Vagina (tissue), 2 donors: Measurements from ENCODE around the gene ACACA. TPM values are rescaled to one million over a fixed set of nuclear protein-coding genes. Genes with fewer than 3 reads are reported as not detected.

Source experiments
- DNase-seq, 2 donors: peaks; one replicate each; pipeline ENCODE4 v3.0.0-alpha.2; 2017; ENCODE audit errors: extremely low spot score in 2 of 2
- H3K27ac ChIP-seq: fragments of 200-600 bp; sonication (generic); one replicate; pipeline ENCODE4 v1.5.1; 2019
- H3K27me3 ChIP-seq: fragments of 200-600 bp; sonication (generic); one replicate; pipeline ENCODE4 v1.5.1; 2019
- H3K36me3 ChIP-seq, 2 donors: fragments of 200-600 bp; sonication (generic); one replicate each; pipeline ENCODE4 v1.5.1; 2017 to 2019
- H3K4me1 ChIP-seq: fragments of 200-600 bp; sonication (generic); one replicate; pipeline ENCODE4 v1.5.1; 2019
- H3K4me3 ChIP-seq, 2 donors: fragments of 200-600 bp; sonication (generic); 1 replicate in 1 of 2; 2 replicates in 1 of 2; pipeline ENCODE4 v1.5.1; 2016 to 2019
- H3K9me3 ChIP-seq: fragments of 200-600 bp; sonication (generic); one replicate; pipeline ENCODE4 v1.5.1; 2019
- CTCF ChIP-seq, 3 experiments: fragments of 450-650 bp in 2 of 3; fragments of 200-600 bp in 1 of 3; sonication (generic) in 1 of 3; IDR thresholded peaks; one replicate each; pipeline ENCODE4 v1.5.1; 2017 to 2019; ENCODE audit warnings: antibody characterized with exemption in 3 of 3, mild to moderate bottlenecking in 2 of 3, moderate library complexity in 2 of 3
- POLR2A ChIP-seq, 2 donors: fragments of 450-650 bp; IDR thresholded peaks; one replicate each; pipeline ENCODE4 v1.6.1; 2017; ENCODE audit warnings: antibody characterized with exemption in 2 of 2, mild to moderate bottlenecking in 2 of 2, moderate library complexity in 2 of 2
- POLR2AphosphoS5 ChIP-seq, 2 donors: sonication (generic); formaldehyde crosslinking; IDR thresholded peaks; one replicate each; pipeline ENCODE4 v1.9.0; 2017; ENCODE audit warnings: antibody characterized with exemption in 2 of 2, mild to moderate bottlenecking in 2 of 2, low read depth in 1 of 2; ENCODE audit not compliant: insufficient read depth in 1 of 2
- intact Hi-C: fragments of 100-400 bp; cut with DNase I; formaldehyde crosslinking; loops from one replicate; pipeline ENCODE4 v1.15.1; 2023
- total RNA-seq: library from RNA; depleted of rRNA; stranded (reverse); fragments of >200 nt; gene quantifications from one replicate; pipeline ENCODE4 v1.2.3, GENCODE V29; 2016

ACACA gene
- total RNA-seq, 1 donor from 2014 or later = 44.7 TPM

- intact Hi-C loops = no loop called here
- Histone ChIP-seq H3K9me3 (no peaks in the 10 kb centered on the region), H3K4me1 (no peaks in the 10 kb centered on the region), H3K27me3 (no peaks in the 10 kb centered on the region), H3K36me3 (no peaks in the 10 kb centered on the region), H3K27ac (no peak overlapping the region), H3K4me3 (no peak overlapping the region)
- TF ChIP-seq POLR2AphosphoS5 (IDR thresholded peaks at IDR 0.05; ENCODE audit: insufficient read depth in 1 of 2, low read depth in 1 of 2) (no peak), POLR2A (IDR thresholded peaks at IDR 0.05) (no peak), CTCF (IDR thresholded peaks at IDR 0.05) (no peak)
- no peak for DNase-seq
These were observed 13.3 kb downstream of the ACACA start for GRCh38 chr17:37393352-37393751.

DNA sequence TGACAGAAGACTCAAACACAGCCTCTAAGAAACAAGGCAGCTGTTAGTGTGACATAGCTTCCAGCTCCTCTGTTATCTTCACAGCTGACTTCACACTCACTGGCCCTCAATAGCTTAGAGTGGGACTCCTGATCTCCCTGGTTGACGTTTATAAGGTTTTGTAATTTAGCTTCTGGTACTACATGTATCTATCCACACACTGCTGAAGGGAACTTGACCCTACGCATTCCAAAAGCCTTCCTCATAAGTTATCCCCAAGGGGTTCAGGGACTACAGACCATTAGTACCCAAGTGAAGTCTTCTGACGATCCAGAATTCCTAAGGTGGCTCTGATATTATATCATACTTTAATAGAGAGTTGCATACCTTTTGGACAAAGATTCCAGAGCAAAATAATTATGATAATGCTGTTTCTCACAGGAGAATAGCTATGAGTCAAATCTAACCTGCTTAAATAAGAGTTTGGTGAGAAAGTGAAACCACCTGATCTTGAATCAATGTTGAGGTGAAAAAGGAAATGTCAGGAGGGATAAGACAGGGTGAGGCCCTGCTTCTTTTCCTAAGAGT, 14.5 kb downstream of the ACACA start:
- H3K27ac ChIP-seq = no peak overlapping the region
- no peak for DNase-seq

GRCh38 chr17:37391146-37391545, 15.5 kb downstream of the ACACA start:
- Histone ChIP-seq H3K36me3 (no peaks in the 10 kb centered on the region), H3K27ac (no peak overlapping the region), H3K9me3 (no peaks in the 10 kb centered on the region), H3K4me1 (no peaks in the 10 kb centered on the region), H3K4me3 (no peak overlapping the region), H3K27me3 (no peaks in the 10 kb centered on the region)
- no peak for DNase-seq
- intact Hi-C loops = no loop called here
- TF ChIP-seq POLR2A (IDR thresholded peaks at IDR 0.05) (no peak), CTCF (IDR thresholded peaks at IDR 0.05) (no peak)

More for the DNA sequence above, 14.5 kb downstream of the ACACA start:
- TF ChIP-seq POLR2A (IDR thresholded peaks at IDR 0.05) = no peak
- no peak for TF ChIP-seq CTCF (IDR thresholded peaks at IDR 0.05)
- no peak for TF ChIP-seq POLR2AphosphoS5 (IDR thresholded peaks at IDR 0.05; ENCODE audit: insufficient read depth in 1 of 2, low read depth in 1 of 2)
- no peaks in the 10 kb centered on the region for H3K4me1 ChIP-seq
- H3K9me3 ChIP-seq = no peaks in the 10 kb centered on the region
- no peaks in the 10 kb centered on the region for H3K27me3 ChIP-seq
- H3K4me3 ChIP-seq = no peak overlapping the region
- intact Hi-C loops = no loop called here
- no peaks in the 10 kb centered on the region for H3K36me3 ChIP-seq

DNA sequence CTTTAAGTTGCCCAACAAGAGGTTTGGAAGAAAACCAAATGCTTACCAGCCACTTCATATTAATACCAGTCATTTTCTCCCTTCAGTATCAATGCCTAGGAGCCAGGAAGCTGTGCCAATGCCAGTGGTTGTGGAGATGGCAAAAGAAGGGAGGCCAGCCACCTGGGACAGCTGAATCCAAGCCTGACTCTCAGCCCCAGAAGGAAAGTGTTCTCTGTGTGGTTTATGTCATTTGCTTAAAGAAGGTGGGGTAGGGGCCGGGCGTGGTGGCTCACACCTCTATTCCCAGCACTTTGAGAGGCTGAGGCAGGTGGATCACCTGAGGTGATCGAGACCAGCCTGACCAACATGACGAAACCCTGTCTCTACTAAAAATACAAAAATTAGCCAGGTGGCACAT, 17.5 kb downstream of the ACACA start:
- Histone ChIP-seq H3K4me1 (no peaks in the 10 kb centered on the region), H3K4me3 (no peak overlapping the region), H3K9me3 (no peaks in the 10 kb centered on the region), H3K27me3 (no peaks in the 10 kb centered on the region), H3K27ac (no peak overlapping the region), H3K36me3 (no peaks in the 10 kb centered on the region)
- TF ChIP-seq POLR2A (IDR thresholded peaks at IDR 0.05) = no peak
- no peak for TF ChIP-seq CTCF (IDR thresholded peaks at IDR 0.05)
- TF ChIP-seq POLR2AphosphoS5 (IDR thresholded peaks at IDR 0.05; ENCODE audit: insufficient read depth in 1 of 2, low read depth in 1 of 2) = no peak
- intact Hi-C loops = no loop called here
- DNase-seq = no peak

- no peak overlapping the region for H3K27ac ChIP-seq
- no peaks in the 10 kb centered on the region for H3K4me1 ChIP-seq
- no peak overlapping the region for H3K4me3 ChIP-seq
- intact Hi-C loops = no loop called here
- TF ChIP-seq POLR2AphosphoS5 (IDR thresholded peaks at IDR 0.05; ENCODE audit: insufficient read depth in 1 of 2, low read depth in 1 of 2) = no peak
- no peak for TF ChIP-seq POLR2A (IDR thresholded peaks at IDR 0.05)
- no peak for TF ChIP-seq CTCF (IDR thresholded peaks at IDR 0.05)
- no peaks in the 10 kb centered on the region for H3K27me3 ChIP-seq
- DNase-seq = no peak
- no peaks in the 10 kb centered on the region for H3K9me3 ChIP-seq
- no peaks in the 10 kb centered on the region for H3K36me3 ChIP-seq
These were observed 18.4 kb downstream of the ACACA start for GRCh38 chr17:37388266-37388665.
